Stimulated activated CD4-positive, alpha-beta T cell treated with anti-CD3 and anti-CD28 coated beads, Interleukin-1b, Interleukin-23, amount 100 ng/mL, for 1 hour (primary cell): ENCODE results near the gene DISC1.

Experiments
- DNase-seq, 2 donors: peaks; one replicate each; pipeline ENCODE4 v3.0.0-alpha.2; 2020; ENCODE audit warnings: low read depth in 2 of 2

The DISC1 gene

DNA sequence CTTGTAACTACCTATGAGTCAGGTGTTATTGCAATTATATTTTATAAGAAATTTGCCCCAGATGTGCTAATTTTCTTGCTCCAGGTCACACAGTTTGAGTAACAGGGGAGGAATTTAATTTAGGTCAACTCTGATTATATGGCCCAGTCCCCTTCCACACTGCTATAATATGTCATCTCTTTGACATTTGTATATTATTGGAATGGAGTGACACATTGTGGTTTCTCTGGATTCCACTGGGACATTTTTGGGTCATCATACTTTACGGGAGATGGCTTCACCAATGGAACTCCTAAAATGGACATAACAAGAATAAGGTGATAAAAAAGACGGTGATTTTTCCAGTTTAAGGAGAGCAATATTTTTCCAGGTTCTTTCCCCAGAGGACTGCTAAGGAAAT lies 191.2 kb downstream of the DISC1 start:
- DNase-seq, result no peak

DNA sequence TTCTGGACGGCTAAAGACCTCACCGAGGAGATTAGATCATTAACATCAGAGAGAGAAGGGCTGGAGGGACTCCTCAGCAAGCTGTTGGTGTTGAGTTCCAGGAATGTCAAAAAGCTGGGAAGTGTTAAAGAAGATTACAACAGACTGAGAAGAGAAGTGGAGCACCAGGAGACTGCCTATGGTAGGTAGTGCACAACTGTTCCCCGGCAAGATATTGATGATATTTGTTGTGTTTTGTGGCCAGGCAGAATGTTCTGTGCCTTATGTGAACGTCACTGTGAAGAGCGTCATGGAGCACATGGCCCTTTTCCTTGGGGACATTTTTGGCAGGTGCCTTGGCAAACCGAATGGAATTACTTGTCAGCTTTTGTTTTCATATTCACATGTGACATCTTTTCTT lies 191.7 kb downstream of the DISC1 start:
- no peak for DNase-seq

DNA sequence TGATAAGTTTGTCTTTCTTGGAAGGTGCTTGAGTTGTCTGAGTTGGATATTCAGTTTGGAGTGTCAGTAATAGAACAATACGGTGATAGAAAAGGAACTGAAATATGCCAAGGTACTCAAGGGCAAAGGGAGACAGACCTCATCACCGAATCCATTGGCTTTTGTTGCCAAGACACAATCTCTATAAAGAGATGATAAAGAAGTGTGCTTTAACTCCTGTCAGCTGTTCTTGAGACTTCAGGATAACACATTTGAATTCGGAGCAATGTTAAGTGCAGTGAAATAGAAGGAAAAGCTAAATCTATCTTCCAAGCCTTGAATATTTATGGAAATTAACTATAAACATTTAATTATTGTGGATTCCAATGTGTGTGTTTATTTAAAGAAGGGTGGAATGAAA lies 194.7 kb downstream of the DISC1 start:
- DNase-seq, result no peak

DNA sequence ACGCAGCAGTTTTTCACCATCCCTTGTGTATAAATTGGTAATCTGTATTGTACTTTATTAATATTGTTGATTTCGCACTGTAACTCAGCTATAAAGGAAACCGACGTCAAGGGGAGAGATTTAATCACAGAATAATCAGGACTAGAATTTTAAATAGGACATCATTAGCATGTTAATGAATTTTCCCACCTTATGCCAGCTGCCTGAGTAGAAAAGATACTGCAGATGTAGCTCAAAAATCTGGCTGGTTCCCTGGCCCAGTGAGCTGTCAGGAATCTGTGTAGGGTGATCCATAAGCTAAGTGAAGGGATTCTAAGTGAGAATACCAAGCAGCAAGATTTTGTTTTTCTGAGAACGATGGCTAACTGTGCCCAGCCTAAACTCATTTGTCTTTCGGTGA lies 195.5 kb downstream of the DISC1 start:
- DNase-seq, result no peak

DNA sequence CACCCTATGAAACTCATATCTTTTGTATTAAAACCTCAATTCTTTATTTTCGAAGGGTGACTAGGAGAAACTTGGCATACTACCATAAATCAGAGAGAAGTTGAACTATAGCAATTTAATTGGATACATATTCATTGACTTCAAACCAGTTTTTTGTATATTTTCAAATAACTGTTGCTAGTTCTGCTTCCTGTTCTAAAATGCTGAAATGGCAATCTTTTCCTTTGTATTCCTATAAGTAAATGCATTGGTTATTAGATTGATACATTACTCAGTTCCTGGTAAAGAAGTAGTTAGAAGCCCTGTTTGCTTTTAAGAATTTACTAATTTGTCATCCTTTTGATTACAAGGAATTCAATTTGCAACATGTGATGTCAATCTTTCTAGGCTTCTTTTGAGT lies 200.0 kb downstream of the DISC1 start:
- DNase-seq, result no peak

DNA sequence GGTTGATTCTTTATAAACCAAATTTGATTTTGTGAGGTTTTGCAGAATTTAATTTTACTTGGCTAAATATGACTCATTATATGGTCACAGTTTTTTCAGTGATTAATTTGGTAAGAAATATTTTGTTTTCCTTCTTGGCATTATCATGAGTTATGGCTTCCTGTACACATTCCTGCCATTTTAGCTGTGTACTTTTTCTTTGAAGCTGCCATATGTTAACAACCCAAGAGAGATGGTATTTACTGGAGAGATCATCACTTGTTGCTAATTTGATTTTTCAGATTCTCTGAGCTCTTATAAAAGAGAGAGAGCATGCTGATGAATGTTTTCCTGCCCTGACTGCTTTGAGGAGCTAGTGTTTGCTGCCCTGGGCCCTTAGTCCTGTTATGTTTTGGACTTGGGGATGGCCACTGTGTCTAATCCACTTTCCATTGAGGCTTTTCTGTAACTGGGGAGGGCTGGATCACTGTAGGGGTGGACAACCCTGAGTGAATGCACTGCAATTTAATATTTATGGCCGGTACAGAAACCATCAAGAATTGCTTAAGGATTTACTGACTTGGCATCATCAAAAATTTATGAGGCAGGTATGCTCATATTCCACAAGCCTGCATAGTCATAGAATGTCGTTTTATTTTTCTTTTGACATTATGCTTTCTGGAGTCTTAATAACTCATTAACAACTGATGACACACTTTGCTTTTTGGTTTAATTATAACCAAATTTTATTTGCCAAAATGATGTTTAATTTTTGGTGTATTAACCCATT lies 200.9 kb downstream of the DISC1 start:
- no peak for DNase-seq

DNA sequence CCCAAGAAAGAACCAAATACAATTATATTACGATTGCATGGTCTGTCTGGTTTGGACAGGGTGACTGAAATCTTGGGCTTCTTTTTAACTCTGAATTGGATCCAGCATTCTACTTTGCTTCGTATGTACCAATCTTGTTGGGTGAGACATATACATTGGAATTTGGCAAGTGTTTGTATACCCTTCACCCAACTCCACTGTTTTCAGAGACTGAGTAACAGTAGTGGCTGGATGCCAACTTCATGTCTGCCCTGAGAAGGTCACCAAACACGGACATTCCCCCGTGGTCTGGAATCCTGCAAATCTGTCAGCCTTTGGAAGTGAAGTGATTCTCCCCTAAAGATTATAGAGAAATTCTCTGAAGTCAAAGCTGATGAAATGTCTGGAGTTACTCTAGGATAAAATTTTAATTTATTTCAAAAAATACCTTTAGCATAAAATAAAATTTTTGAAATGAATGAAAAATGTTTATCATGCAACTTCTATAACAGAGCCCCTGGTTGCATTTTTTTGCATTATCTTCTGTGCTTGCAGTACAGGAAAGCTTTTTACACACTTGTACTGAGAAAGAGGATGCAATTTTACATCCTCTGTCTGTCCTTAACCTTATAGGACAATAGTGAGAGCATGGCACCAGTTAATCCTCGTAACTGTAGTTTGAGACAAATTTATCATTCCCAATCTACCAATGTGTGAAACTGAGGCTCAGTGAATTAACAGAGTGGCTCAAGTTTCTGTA lies 201.8 kb downstream of the DISC1 start:
- no peak for DNase-seq

DNA sequence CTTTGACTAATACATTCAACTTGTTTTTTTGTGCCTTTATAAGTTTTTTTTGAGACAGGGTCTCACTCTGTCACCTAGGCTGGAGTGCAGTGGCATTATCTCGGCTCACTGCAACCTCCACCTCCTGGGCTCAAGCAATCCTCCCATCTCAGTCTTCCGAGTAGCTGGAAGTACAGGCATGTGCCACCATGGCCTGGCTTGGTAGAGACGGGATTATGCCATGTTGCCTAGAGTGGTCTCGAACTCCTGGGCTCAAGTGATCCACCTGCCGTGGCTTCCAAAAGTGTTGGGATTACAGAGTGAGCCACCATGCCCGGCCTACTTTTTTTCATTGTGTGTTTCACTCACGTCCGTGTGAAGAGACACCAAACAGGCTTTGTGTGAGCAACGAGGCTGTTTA lies 202.7 kb downstream of the DISC1 start:
- DNase-seq, result no peak

DNA sequence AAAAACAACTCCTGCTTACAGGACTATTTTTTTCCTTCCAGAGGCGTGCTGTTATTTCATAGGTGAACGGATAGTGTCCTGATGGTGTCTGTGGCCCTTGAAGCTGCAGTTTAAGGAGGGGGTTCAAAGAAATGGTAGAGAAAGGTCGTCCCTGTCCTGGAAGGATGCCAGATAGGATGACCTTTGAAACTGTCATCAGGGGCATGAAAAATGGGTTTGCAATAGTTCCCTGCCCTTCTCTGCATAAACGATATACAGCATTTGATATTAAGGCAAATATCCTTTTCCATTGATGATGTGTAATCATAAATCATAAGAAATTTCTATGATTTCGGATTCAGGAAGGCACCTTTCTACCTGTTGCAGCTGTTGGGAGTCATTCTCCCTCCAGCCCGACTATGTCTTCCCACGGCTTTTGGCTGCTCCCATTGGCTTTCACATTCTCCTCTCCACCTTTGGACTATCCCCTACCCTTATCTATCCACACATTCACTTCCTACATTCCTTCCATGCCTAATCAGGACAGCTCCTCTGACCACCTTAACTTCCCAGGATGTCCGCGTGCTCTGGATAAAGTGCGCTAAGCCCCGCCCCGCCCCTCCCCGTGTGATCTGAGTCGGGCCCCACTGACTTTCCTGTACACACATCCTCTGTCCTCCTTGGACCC lies 209.8 kb downstream of the DISC1 start:
- DNase-seq, result no peak

DNA sequence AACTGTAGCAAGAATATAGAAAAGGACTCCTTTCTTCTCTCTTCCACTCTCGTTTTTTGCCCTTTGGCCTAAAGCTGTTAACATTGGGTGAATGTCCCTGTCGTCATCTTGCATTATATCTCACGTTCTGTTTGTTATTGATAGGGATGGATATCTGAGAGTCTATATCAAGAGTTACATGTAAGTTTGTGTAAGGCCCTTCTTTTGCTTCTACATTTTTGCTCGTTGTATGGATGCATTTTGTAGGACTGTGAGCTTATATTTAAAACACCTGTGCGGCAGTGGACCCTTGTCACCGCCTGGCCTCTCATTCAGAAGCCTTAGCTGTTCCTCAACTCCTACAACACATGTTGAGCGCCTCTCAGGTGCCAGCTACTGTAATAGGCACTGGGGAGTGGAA lies 211.9 kb downstream of the DISC1 start:
- no peak for DNase-seq

DNA sequence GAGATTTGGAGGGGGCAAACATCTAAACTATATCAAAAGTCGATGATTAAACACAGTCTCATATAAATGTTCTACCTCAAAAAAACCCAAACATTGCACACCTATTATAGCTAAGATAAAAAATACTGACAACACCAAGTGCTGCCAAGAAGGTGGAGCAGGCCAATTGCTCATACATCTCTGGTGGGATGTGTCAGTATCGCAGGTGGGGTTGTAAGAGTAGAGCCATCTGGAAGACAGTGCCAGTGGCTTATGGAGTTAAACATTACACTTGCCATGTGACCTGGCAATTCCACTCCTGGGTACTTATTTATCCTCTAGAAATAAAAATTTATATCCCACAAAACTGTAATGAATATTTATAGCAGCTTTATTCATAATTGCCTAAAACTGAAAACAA lies 213.4 kb downstream of the DISC1 start:
- DNase-seq, result no peak

DNA sequence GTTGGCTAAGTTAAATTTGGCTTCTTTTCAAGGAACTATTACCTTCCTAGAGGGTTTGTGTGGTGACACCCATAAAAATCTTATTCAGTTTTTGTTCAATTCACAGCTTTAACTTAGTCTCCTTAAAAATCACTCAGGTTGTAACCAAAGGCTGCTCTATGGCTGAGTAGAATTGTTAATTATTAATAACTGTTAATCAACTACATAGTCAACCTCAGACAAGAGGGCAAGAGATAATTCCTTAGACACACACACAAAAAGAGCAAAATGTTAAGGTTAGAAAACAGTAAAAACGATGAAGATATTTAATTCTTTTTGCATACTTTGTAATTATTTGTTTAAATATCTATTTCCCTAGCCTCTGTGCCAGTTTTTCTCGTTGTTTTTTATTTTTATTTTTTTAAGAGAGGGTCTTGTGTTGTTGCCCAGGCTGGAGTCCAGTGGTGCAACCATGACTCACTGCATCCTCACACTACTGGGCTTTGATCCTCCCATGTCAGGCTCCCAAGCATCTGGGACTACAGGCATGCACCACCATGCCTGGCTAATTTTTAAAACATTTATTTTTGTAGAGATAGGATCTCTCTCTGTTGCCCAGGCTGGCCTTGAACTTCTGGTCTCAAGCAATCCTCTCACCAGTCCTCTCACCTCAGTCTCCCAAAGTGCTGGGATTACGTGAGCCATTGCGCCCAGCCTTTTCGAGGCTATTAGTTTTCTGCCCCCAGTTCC lies 215.2 kb downstream of the DISC1 start:
- DNase-seq, result no peak

DNA sequence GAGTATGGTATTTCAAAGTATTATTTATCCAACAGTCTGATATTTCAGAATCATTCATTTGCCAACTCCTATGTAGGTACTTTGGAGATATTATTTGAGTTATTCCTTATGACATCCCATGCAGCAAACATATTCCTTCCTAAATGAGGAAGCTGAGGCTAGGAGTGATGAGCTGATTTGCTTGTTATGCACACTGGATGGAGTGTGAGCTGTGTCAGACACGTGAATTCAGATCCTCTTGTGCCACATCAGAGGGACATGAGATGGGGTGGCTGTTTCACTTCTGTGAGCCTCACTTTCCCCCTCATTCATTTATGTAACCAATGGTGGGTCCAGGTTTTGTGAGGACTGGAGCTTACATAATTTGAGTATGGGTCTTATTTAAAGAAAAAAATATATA lies 215.9 kb downstream of the DISC1 start:
- DNase-seq, result no peak

DNA sequence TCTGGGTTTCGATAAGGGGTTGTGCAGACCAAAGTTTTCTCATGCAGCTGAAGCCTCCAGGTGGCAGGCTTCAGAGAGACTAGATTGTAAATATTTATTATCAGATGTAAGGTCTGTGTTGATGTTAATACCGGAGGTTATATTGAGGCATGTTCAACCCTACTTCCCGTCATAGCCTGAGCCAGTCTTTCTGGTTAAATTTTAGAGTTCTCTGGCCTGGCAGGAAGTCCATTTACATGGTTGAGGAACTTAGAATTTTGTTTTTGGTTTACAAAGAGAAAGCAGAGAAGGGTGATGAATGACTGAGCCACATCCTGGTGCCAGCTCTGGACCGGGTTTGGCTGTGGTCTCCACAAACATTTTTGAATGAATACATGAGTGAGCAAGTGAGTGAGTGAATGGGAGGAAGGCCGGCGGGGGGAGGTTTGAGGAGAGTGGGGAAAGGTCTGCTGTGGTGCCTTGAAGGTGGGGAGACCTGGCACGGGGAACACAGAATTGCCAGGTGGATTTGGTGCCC lies 218.5 kb downstream of the DISC1 start:
- DNase-seq, result no peak

DNA sequence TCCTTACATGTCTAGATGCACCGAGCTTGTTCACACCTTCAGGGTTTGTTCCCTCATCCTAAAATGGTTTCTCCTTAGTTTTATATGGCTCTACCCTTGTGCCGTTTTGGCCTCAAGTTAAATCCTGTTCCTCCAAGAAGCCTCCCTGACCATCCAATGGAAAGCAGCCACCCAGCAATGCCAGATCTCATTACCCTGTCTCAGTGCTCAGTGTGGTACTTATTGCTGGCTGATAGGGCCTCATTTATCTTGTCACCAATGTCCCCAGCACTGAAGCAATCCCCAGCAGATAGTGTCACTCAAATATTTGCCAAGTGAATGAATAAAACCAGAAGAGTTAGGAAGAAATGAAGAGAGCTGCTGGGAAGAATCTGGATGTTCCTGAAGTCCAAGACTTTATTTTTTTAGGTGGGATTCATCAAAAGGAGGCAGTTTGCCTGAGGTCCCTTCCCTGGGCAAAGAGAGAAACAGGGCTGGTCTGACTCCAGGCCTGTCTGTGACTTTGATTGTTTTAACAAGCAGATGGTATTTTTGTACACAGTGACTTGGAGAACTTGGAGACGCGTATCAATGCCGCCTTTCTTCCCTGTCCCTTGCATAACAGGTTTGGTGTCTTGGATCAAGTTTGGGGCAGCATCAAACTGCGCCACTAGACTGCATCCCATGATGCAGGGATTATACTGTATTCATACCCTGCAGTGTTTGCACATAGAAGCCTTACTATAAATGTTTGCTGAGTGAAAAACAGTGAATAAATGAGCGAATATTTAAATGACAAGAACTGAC lies 221.2 kb downstream of the DISC1 start:
- DNase-seq, result no peak

DNA sequence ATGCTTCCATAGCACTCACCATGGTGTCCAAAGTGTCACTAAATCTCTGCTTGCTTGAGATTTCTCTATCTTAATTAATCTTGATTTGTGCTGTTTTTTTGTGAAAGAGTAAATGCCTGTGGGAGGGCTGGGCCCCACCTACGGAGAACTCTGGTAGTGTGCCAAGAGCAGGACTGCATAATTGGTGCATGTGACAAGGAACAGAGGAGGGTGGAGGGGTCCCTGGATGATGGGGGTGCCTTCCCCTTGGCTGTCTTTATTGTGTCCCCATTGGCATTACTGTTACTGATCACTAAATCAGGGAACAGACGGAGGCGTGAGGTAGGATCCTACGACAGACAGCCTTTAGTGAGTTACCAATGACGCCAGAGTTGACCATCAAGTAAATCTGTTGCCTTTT lies 223.4 kb downstream of the DISC1 start:
- DNase-seq, result no peak

DNA sequence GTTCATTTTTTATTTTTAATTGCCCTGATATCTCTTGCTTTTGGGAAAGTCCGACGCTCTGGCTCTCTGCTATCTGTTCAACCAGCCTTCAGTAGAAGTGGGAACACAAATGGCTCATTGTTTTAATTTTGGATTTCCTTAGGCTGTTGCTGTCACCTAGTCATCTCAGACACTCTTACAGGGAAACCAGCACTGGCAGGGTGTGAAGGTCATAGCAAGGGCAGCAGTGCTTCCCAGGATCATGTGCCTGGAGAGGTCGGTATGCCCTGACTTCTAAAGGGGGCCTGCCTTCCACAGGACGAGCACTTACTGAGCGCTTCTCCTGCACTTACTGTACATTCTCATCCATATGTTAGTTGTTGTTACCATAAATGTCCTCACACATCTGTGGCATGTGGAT lies 224.2 kb downstream of the DISC1 start:
- no peak for DNase-seq

DNA sequence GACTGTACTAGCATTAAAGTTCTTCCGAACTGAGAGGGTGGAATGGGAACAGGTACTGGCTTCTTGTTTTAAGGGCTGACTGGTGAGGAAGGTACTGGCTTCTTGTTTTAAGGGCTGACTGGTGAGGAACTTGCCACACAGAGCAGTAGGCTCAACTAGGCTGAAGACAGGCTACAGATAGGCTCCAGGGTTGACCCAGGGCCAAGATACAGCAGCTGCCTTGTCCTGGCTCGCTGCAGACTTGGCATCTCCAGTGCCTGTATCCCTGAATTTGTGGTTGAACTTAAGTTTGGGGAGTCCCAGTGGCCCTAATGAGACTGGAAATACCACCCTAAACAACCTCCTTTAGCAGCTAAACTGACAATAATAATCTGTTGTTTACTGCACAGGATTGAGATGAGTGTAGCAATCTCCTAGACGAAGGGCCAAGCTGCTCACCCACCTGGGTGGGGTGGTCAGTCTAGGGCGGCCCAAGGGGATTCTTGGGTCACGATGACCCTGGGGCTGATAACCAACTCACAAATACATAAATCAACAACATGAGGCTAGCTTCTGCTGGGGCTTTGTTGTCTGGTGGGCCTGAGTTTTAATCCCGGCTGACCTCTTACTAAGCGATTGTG lies 227.1 kb downstream of the DISC1 start:
- DNase-seq, result no peak

DNA sequence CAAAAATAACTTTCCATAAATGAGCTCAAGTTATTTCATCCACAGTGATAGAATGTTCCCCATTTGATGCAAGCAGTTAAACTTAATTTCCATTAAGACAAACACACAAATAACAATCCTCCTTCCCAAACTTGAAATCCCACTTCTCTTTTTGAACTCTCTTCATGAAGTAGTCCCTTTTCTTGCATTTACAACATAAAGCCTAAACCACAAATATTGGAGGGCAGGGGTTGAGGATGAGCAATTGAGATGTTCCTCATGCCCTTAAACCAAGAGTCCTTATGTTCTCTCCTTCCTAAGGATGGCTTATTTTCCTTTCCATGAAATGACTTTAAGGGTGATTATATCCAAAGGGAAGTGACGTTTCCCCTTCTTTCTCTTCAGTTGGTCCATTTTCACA lies 228.8 kb downstream of the DISC1 start:
- no peak for DNase-seq

DNA sequence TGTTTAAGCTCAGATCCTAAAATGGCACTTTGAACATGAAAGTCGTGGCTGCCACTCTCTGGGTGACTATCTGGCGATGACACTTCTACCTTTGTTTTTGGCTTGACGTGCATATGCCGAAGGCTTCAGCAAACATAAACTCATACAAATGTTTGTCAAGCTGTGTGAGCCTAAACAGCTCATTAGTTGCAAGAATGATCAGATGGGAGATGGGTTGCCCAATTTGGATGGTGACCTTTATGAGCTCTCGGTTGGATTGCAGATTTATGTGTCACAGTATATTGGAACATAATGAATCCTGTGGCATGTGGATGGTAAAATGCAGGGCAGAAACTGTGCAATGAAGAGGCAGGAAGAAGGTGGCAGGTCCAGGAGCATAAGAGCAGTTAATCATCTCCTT lies 229.3 kb downstream of the DISC1 start:
- no peak for DNase-seq

DNA sequence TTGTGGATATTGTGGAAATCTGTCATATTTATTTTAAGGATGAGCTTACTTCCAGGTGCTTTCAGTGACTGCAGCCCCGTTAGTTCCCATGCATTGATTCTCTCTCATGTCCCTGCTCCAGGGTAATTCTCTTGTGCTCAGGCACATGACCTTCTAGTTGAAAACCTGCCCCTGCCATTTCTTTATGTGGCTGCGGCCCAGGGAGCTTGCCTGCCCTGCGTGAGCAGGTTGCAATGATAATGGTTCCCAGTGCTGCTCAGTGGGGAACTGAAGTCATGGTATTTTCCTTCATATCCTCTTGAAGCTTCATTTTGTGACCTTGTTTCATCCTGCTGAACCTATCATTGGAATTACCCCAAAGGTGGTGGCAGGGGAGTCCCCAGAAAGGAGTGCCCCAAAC lies 229.8 kb downstream of the DISC1 start:
- DNase-seq, result no peak
